ENCODE data around the gene LONP1. TPM values are rescaled to one million over a fixed set of nuclear protein-coding genes. Genes with fewer than 3 reads are reported as not detected.
"Not testable (repeated sequence)": the region's sequence is repeated elsewhere in the genome, so short reads cannot be mapped to it uniquely, and the experiment has no call there.

Gene LONP1
- total RNA-seq, 1 experiment from 2014 or later: 180 TPM

DNA sequence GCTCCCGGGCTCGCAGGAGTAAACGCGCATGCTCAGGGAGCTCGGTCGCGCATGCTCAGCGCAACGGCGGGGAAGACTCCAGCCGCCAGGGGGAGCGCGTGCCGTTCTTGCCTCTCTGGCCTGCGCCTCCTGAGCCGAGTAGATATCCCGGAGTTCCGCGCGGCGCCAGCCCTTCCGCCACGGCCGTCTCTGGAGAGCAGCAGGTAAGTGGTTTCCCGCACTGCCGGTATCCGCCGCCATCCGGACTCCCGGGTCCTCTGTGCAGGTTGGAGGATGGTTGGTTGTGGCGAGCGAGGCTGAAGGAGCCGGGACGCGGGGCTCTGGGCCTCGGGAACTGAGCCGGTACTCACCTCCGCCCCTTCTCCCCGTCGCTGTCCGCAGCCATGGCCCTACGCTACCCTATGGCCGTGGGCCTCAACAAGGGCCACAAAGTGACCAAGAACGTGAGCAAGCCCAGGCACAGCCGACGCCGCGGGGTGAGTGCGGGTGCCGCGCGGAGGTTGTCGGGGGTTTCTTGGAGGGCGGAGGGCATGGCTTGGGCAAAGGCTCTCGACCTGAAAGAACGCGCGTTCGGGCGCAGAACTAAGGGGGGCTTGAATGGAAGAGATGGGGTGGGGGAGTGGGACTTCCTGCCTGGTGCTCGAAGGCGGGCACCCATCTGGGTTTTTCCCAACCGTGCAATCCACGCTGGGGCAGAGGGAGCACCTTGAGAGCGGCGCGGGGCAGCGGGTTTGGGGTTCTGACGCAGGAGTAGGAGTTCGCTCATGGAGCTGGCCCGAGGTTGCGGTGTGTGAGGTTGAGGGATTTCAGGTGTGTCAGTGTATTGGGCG, 29.6 kb downstream of the LONP1 start, which contains the start of gene RPL36 (continued):
- TF ChIP-seq, protein P1, sequence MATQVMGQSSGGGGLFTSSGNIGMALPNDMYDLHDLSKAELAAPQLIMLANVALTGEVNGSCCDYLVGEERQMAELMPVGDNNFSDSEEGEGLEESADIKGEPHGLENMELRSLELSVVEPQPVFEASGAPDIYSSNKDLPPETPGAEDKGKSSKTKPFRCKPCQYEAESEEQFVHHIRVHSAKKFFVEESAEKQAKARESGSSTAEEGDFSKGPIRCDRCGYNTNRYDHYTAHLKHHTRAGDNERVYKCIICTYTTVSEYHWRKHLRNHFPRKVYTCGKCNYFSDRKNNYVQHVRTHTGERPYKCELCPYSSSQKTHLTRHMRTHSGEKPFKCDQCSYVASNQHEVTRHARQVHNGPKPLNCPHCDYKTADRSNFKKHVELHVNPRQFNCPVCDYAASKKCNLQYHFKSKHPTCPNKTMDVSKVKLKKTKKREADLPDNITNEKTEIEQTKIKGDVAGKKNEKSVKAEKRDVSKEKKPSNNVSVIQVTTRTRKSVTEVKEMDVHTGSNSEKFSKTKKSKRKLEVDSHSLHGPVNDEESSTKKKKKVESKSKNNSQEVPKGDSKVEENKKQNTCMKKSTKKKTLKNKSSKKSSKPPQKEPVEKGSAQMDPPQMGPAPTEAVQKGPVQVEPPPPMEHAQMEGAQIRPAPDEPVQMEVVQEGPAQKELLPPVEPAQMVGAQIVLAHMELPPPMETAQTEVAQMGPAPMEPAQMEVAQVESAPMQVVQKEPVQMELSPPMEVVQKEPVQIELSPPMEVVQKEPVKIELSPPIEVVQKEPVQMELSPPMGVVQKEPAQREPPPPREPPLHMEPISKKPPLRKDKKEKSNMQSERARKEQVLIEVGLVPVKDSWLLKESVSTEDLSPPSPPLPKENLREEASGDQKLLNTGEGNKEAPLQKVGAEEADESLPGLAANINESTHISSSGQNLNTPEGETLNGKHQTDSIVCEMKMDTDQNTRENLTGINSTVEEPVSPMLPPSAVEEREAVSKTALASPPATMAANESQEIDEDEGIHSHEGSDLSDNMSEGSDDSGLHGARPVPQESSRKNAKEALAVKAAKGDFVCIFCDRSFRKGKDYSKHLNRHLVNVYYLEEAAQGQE (IDR thresholded peaks at IDR 0.05; ENCODE audit: low read depth): no peak
- peak; percentile 21 for TF ChIP-seq TCF7L2 (IDR thresholded peaks at IDR 0.05; ENCODE audit: borderline replicate concordance, extremely low read depth, insufficient read depth, insufficient read length)
- TF ChIP-seq, protein P2, sequence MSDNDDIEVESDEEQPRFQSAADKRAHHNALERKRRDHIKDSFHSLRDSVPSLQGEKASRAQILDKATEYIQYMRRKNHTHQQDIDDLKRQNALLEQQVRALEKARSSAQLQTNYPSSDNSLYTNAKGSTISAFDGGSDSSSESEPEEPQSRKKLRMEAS (IDR thresholded peaks at IDR 0.05): peak; percentile 92
- TF ChIP-seq JUND (IDR thresholded peaks at IDR 0.05): no peak
- no peak for TF ChIP-seq EZH2 (IDR thresholded peaks at IDR 0.05)
- TF ChIP-seq CEBPB (IDR thresholded peaks at IDR 0.05; ENCODE audit: low read depth): no peak
- no peak for TF ChIP-seq ZNF274 (IDR thresholded peaks at IDR 0.05; ENCODE audit: low read depth, low read length)
- TF ChIP-seq ZFX (IDR thresholded peaks at IDR 0.05): peak; percentile 78; the same call in 1 of the 2 replicates
- TF ChIP-seq FOSL1 (IDR thresholded peaks at IDR 0.05; ENCODE audit: low read depth): no peak
- TF ChIP-seq POLR2A (IDR thresholded peaks at IDR 0.05; ENCODE audit: borderline replicate concordance, extremely low read depth, insufficient read depth, insufficient read length): peak; percentile 95
- peak; percentile 47; the same call in 1 of the 2 replicates for TF ChIP-seq CBX3 (IDR thresholded peaks at IDR 0.05; ENCODE audit: low read depth)
- peak; percentile 63 for TF ChIP-seq YY1 (IDR thresholded peaks at IDR 0.05; ENCODE audit: extremely low read depth, insufficient replicate concordance, low read depth, low read length)
- TF ChIP-seq SRF (IDR thresholded peaks at IDR 0.05; ENCODE audit: low read depth): no peak

DNA sequence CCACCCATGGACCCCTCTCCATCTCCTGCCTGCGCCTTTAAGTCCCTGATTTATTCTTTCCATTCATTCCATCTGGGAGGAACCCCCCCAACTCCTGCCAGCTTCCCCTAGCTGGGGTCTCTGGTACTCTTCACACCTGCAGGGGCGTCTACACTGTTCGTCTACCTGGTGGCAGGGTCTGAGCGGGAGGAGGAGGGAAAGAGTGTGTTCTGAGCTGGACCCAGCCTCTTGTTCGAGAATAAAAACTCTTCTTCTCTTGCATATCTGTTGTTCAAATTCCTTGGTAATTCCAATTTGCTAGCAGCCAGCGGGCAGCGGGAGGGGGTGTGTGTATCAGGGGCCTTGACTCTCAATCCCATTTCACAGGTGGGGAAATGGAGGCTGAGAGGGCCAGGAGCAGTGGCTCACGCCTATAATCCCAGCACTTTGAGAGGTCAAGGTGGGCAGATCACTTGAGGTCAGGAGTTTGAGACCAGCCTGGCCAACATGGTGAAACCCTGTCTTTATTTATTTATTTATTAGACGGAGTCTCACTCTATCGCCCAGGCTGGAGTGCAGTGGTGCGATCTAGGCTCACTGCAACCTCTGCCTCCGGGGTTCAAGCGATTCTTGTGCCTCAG, 31.6 kb downstream of the LONP1 start:
- POLR2A ChIA-PET: interaction anchor here (1.8 to 2.0 kb wide), 2 partner anchors 31 to 116 kb away, joined by 7 to 31 read pairs; partner anchors contain the start of genes CATSPERD, LONP1 and NRTN
- H3K9ac ChIP-seq (ENCODE audit: low read length); RAD21 ChIA-PET (ENCODE audit: low non-redundant PET in 1 of 2, low total read pairs in 2 of 2, uncharacterized antibody in 2 of 2, unreplicated experiment in 2 of 2); H3K4me3 ChIP-seq (replicated peaks in 1 of 2; ENCODE audit: low read depth in 1 of 2, low read length in 2 of 2); BruUV-seq (replicated peaks); DNase-seq (ENCODE audit: low read depth, low spot score); H3K27me3 ChIP-seq (ENCODE audit: insufficient read depth, low read length); H3K9me3 ChIP-seq (ENCODE audit: control insufficient read depth in 1 of 2, insufficient read depth in 1 of 2, low read depth in 1 of 2, low read length in 2 of 2); H3K4me2 ChIP-seq (ENCODE audit: low read length); ATAC-seq; H3K27ac ChIP-seq (ENCODE audit: low read depth, low read length); H3K9me2 ChIP-seq (ENCODE audit: insufficient read depth); H2AFZ ChIP-seq (ENCODE audit: low read depth, low read length, poor library complexity, severe bottlenecking): not testable (repeated sequence)
- Histone ChIP-seq H3K79me2 (ENCODE audit: insufficient read depth, low read length) (peaks cover 34% of the 10 kb centered on the region), H3K4me1 (ENCODE audit: control insufficient read depth in 1 of 2, insufficient read depth in 2 of 2, low read length in 2 of 2) (peaks cover 11 to 47% of the 10 kb centered on the region in 2 experiments; a peak in 3 of 4 replicates), H4K20me1 (ENCODE audit: insufficient read depth) (peaks cover 17% of the 10 kb centered on the region; the same call in 1 of the 2 replicates), H3K36me3 (ENCODE audit: control insufficient read depth in 1 of 2, insufficient read depth in 2 of 2, low read length in 2 of 2) (peaks cover 8 to 31% of the 10 kb centered on the region in 2 experiments; a peak in 2 of 4 replicates)
- intact Hi-C loops (cut with micrococcal nuclease): loop anchor here (5.0 kb wide), 2 partner anchors 141 to 641 kb away; no protein-coding TSS in a partner anchor
- CTCF ChIA-PET: interaction anchor here (0.8 to 1.7 kb wide), 4 partner anchors 17 to 140 kb away, joined by 3 to 9 read pairs (median 5); partner anchors contain the start of genes CATSPERD and LONP1
